Tibial nerve (tissue), 4 donors: Measurements from ENCODE around the gene SMIM10L2A.

Source experiments
- EP300 ChIP-seq, 2 donors: sonication (generic); formaldehyde crosslinking; IDR thresholded peaks; one replicate each; pipeline ENCODE4 v1.6.1; 2017; ENCODE audit warnings: antibody characterized with exemption in 2 of 2, mild to moderate bottlenecking in 1 of 2
- POLR2A ChIP-seq, 2 donors: fragments of 450-650 bp; IDR thresholded peaks; one replicate each; pipeline ENCODE4 v1.6.1; 2017; ENCODE audit warnings: antibody characterized with exemption in 2 of 2, mild to moderate bottlenecking in 2 of 2, moderate library complexity in 2 of 2
- TF ChIP-seq, protein P1 (sequence below), 5 experiments: fragments of 200-600 bp in 3 of 5; fragments of 450-650 bp in 2 of 5; sonication (generic) in 3 of 5; IDR thresholded peaks; one replicate each; pipeline ENCODE4 v1.5.1; 2016 to 2019; ENCODE audit warnings: antibody characterized with exemption in 5 of 5, mild to moderate bottlenecking in 3 of 5, moderate library complexity in 2 of 5

DNA sequence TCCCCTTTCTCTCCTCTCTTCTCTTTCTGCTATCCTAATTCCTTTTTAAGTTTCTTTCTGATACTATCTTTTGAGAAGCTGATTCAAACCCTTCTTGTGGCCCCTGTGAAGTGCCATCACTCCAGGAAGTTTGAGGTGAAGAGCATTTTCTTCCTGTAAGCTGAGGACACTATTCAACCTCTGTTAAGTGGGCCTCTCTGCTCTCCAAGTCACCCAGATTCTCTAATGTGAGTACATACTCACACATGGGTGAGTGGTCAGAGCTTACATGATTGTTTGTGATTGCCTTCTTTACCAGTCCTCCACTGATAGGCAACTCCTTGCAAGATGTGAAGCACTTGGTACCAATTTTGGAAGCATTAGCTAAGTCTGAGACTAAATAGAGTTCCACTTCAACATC lies 18.4 kb upstream of the SMIM10L2A start:
- TF ChIP-seq EP300 (IDR thresholded peaks at IDR 0.05) (no peak), POLR2A (IDR thresholded peaks at IDR 0.05) (no peak)
- TF ChIP-seq, protein P1, sequence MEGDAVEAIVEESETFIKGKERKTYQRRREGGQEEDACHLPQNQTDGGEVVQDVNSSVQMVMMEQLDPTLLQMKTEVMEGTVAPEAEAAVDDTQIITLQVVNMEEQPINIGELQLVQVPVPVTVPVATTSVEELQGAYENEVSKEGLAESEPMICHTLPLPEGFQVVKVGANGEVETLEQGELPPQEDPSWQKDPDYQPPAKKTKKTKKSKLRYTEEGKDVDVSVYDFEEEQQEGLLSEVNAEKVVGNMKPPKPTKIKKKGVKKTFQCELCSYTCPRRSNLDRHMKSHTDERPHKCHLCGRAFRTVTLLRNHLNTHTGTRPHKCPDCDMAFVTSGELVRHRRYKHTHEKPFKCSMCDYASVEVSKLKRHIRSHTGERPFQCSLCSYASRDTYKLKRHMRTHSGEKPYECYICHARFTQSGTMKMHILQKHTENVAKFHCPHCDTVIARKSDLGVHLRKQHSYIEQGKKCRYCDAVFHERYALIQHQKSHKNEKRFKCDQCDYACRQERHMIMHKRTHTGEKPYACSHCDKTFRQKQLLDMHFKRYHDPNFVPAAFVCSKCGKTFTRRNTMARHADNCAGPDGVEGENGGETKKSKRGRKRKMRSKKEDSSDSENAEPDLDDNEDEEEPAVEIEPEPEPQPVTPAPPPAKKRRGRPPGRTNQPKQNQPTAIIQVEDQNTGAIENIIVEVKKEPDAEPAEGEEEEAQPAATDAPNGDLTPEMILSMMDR (IDR thresholded peaks at IDR 0.05): no peak
